NT2/D1 (cell line): ENCODE measurements around the gene GSPT1.
A peak's percentile ranks its signal among the peaks of the same experiment; 100 is the strongest.

ENCODE experiments used
- DNase-seq: peaks from one replicate; pipeline ENCODE4 v3.0.0-alpha.2; 2011; ENCODE audit warnings: low read depth, low spot score
- H3K27me3 ChIP-seq: 2 replicates; pipeline ENCODE4 v1.6.0; 2011; ENCODE audit warnings: mild to moderate bottlenecking; ENCODE audit not compliant: insufficient read length, insufficient read depth
- H3K36me3 ChIP-seq: 2 replicates; pipeline ENCODE4 v1.6.1; 2011; ENCODE audit warnings: mild to moderate bottlenecking, low read length, mixed read lengths; ENCODE audit not compliant: insufficient read depth, insufficient read length
- H3K4me1 ChIP-seq: 2 replicates; pipeline ENCODE4 v1.5.1; 2011; ENCODE audit not compliant: insufficient read depth, insufficient read length
- H3K4me3 ChIP-seq: 2 replicates; pipeline ENCODE4 v1.5.1; 2011; ENCODE audit warnings: low read depth; ENCODE audit not compliant: insufficient read length
- H3K9ac ChIP-seq: 2 replicates; pipeline ENCODE4 v1.6.0; 2011; ENCODE audit warnings: low read depth; ENCODE audit not compliant: insufficient read length
- H3K9me3 ChIP-seq: 2 replicates; pipeline ENCODE4 v1.5.1; 2011; ENCODE audit warnings: mild to moderate bottlenecking, low read length; ENCODE audit not compliant: insufficient read depth
- SUZ12 ChIP-seq: IDR thresholded peaks from 2 replicates; pipeline ENCODE4 v1.6.1; 2011; ENCODE audit not compliant: insufficient read length, insufficient read depth; ENCODE audit errors: extremely low read depth
- YY1 ChIP-seq: IDR thresholded peaks from 2 replicates; pipeline ENCODE4 v1.6.1; 2011; ENCODE audit not compliant: insufficient read length, insufficient read depth
- ZNF274 ChIP-seq: IDR thresholded peaks from 2 replicates; pipeline ENCODE4 v1.6.1; 2011; ENCODE audit warnings: mild to moderate bottlenecking, low read depth, low read length

The GSPT1 gene

DNA sequence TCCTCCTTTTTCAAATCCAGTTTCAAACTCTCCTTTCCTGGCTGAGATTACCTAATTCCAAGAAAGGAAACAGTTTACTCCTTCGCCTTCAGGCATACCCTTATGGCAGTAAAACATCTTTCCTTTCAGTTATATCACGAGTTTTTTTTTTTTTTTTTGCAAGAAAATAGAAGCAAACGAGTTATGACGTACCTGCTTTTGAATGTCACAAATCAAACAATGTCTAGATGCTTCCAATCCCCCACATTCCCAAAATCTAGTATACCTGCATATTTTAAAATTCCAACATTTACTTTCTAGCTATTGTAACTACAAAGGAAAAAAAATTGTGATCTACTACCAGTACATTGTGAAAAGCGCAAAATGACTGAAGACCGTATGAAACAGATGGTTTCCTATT, 28.9 kb downstream of the GSPT1 start:
- no peaks in the 10 kb centered on the region for H3K4me1 ChIP-seq
- peaks cover 87% of the 10 kb centered on the region for H3K36me3 ChIP-seq
- H3K9me3 ChIP-seq: no peaks in the 10 kb centered on the region
- DNase-seq: no peak
- no peak overlapping the region for H3K4me3 ChIP-seq
- no peak overlapping the region for H3K9ac ChIP-seq
- no peaks in the 10 kb centered on the region for H3K27me3 ChIP-seq
- no peak for TF ChIP-seq SUZ12
- TF ChIP-seq YY1: no peak
- no peak for TF ChIP-seq ZNF274

DNA sequence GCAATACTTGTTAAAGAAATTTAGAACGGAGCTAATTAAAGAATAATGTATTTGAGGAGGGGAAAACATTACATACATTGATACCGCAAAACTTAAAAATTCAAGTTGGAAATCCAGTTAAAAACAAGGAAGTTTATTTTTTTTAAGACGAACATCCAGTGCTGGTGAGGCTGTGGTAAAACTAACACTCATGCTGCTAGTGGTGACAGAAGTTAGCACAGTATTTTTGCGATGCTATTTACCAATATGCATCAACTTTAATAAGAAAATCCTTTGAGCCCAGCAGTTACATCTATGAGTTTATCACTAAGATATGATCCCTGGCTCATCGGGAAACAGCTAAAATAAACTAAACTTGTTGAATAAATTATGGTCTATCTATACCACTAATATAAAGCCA, 31.7 kb downstream of the GSPT1 start:
- Histone ChIP-seq H3K36me3 (peaks cover 92% of the 10 kb centered on the region), H3K4me1 (no peaks in the 10 kb centered on the region), H3K9ac (no peak overlapping the region), H3K4me3 (no peak overlapping the region), H3K27me3 (no peaks in the 10 kb centered on the region), H3K9me3 (no peaks in the 10 kb centered on the region)
- no peak for DNase-seq
- TF ChIP-seq YY1 (no peak), SUZ12 (no peak), ZNF274 (no peak)

DNA sequence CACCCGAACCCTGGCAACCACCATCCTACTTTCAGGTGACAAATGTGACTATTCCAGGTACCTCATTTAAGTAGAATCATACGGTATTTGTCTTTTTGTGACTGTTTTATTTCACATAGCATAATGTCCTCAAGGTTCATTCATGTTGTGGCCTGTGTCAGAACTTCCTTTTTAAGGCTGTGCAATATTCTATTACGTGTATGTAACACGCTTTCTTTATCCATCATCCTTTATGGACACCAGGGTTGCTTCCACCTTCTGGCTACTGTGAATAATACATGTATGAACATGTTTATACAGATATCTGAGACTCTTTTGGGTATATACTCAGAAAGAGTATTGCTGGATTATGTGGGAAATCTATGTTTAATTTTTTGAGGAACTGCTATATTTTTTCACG, 35.7 kb downstream of the GSPT1 start:
- H3K9me3 ChIP-seq: no peaks in the 10 kb centered on the region
- peaks cover 90% of the 10 kb centered on the region for H3K36me3 ChIP-seq
- no peaks in the 10 kb centered on the region for H3K4me1 ChIP-seq
- no peaks in the 10 kb centered on the region for H3K27me3 ChIP-seq
- H3K9ac ChIP-seq: no peak overlapping the region
- TF ChIP-seq YY1 (no peak), SUZ12 (no peak), ZNF274 (no peak)
- H3K4me3 ChIP-seq: no peak overlapping the region
- no peak for DNase-seq

DNA sequence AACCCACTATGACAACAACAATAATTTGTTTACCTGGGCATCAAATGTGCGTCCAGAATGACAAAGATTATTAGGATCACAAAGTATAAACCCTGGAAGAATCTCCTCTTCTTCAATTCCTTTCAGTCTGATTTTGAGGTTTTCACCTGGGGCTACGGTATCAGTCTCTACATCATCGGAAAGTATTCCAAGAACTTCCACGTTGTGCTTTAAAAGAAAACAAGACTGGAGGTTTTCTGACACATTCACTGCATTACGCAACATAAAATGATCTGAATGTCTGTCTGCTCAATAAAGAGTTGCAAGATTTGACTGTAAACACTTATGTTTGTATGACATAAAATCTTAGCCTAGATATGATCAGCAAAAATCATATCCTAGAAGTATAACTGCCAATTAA, 38.4 kb downstream of the GSPT1 start:
- DNase-seq: no peak

DNA sequence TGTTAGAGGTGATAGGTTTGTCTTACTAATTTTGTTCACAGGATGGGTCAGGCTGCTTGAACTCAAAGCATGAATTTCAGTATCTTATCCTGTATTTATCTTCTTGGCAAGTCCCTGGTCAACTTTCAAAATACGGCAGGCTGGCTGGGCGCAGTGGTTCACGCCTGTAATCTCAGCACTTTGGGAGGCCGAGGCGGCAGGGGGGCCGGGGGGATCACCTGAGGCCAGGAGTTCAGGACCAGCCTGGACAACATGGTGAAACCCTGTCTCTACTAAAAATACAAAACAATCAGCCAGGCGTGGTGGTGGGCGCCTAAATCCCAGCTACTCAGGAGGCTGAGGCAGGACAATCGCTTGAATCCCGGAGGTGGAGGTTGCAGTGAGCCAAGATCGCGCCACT, 39.5 kb downstream of the GSPT1 start:
- no peaks in the 10 kb centered on the region for H3K4me1 ChIP-seq
- H3K9me3 ChIP-seq: no peaks in the 10 kb centered on the region
- no peaks in the 10 kb centered on the region for H3K27me3 ChIP-seq
- no peak overlapping the region for H3K4me3 ChIP-seq
- peaks cover 87% of the 10 kb centered on the region for H3K36me3 ChIP-seq
- no peak for DNase-seq
- H3K9ac ChIP-seq: no peak overlapping the region
- TF ChIP-seq ZNF274 (no peak), SUZ12 (no peak), YY1 (no peak)

More for the DNA sequence above, 38.4 kb downstream of the GSPT1 start:
- Histone ChIP-seq H3K36me3 (peaks cover 91% of the 10 kb centered on the region), H3K4me3 (no peak overlapping the region), H3K9me3 (no peaks in the 10 kb centered on the region), H3K4me1 (no peaks in the 10 kb centered on the region), H3K9ac (no peak overlapping the region), H3K27me3 (no peaks in the 10 kb centered on the region)
- no peak for TF ChIP-seq ZNF274
- no peak for TF ChIP-seq YY1
- no peak for TF ChIP-seq SUZ12

DNA sequence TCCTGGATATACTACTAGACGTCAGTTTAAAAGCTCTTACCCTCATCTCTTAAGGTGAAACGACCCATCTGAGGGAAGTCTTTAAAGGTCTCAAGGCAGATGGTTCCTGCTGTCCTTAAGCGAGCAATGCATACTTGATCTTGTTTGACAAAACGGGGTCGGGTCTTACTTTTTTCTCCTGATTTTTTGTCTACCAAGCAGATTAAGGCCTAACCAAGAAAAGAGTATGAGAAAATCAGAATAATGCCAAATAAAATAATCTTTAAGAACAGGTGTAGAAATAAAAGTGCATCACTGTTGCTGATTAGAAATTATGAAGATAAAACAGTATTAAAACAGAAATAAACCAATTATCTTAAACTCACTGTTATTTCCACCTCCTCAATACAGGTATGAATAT, 40.0 kb downstream of the GSPT1 start:
- TF ChIP-seq ZNF274 (no peak), YY1 (no peak), SUZ12 (no peak)
- H3K4me1 ChIP-seq: no peaks in the 10 kb centered on the region
- no peak overlapping the region for H3K4me3 ChIP-seq
- H3K9me3 ChIP-seq: no peaks in the 10 kb centered on the region
- DNase-seq: no peak
- no peak overlapping the region for H3K9ac ChIP-seq
- peaks cover 87% of the 10 kb centered on the region for H3K36me3 ChIP-seq
- no peaks in the 10 kb centered on the region for H3K27me3 ChIP-seq

DNA sequence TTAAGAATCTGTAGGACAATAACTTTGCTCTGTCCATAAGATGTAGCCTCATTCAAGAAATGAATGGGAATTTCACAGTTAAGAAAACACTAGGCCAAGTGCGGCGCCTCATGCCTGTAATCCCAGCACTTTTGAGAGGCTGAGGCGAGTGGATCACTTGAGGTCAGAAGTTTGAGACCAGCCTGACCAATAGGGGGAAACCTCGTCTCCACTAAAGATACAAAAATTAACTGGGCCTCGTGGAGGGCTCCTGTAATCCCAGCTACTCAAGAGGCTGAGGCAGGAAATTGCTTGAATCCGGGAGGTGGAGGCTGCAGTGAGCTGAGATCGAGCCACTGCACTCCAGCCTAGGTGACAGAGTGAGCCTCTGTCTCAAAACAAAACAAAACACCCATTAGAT, 44.6 kb downstream of the GSPT1 start:
- H3K9me3 ChIP-seq: no peaks in the 10 kb centered on the region
- H3K4me3 ChIP-seq: no peak overlapping the region
- no peaks in the 10 kb centered on the region for H3K27me3 ChIP-seq
- no peaks in the 10 kb centered on the region for H3K4me1 ChIP-seq
- TF ChIP-seq SUZ12 (no peak), ZNF274 (no peak), YY1 (no peak)
- H3K36me3 ChIP-seq: peaks cover 64% of the 10 kb centered on the region
- DNase-seq: peak; percentile 67
- H3K9ac ChIP-seq: no peak overlapping the region

DNA sequence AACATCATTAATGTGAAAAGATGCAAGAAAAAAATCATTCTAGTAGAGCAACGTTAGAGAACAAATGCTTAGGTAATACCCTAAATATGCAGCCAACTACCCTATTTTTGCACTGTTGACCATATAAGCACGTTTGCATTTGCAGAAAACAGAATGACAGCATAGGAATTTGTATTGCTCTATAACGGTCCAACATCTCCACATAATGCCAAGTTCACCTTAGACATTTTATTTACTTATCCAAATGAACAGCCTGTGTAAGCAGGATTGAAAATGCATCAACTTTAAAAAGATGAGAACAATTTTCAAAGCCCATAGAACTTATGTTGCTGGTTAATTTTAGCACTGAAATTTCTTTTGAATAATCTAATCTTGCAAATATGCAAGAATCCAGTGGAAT, 45.4 kb downstream of the GSPT1 start:
- no peaks in the 10 kb centered on the region for H3K4me1 ChIP-seq
- peaks cover 56% of the 10 kb centered on the region for H3K36me3 ChIP-seq
- no peak for DNase-seq
- no peak overlapping the region for H3K9ac ChIP-seq
- H3K27me3 ChIP-seq: no peaks in the 10 kb centered on the region
- no peak overlapping the region for H3K4me3 ChIP-seq
- no peaks in the 10 kb centered on the region for H3K9me3 ChIP-seq
- no peak for TF ChIP-seq YY1
- no peak for TF ChIP-seq SUZ12
- no peak for TF ChIP-seq ZNF274
